SIG-M5 treated with dmso at 0.1 percent for 504 hours (cell line): Measurements from ENCODE around the gene E2F6.

Experiments used
- DNase-seq: peaks from one replicate; lab custom pipeline; 2025; ENCODE audit not compliant: unreplicated experiment; lab: John Stamatoyannopoulos, UW

The E2F6 gene

DNA sequence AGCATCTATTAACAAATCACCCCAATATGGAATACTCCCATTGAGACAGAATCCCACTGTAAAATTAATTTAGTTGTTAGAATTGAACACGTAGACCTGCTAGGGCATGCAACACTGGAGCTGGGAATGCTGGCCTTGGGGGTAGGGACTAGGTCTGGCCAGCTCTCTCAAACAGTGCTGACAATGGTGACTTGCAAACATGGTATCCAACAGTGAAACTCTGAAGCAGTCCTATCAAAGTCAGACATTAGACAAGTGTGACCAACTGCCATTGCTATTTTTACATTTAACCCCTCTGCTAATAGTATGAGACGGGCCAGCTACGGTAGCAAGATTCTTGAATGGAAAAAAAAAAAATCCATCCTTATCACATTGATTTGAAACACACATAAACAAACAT is 7.2 kb downstream of the E2F6 start:
- DNase-seq = no peak

DNA sequence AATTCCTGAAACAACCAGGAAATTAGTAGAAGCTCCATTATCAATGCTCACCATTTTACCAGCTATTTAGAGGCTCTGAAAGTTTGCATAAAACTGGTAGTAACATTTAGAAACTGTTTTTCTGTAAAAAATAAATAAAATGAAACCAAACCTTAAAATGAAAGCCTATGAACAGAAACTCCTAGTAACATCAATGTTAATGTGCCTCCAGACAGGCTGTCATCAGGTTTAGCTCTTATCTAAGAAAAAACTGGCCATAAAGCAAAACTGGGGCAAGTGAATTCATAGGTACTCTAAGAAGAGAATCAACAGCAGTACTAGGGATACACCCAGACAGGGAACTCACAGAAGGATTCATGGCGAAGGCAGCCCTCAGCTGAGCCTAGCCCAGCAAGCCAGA is 8.0 kb downstream of the E2F6 start:
- no peak for DNase-seq

DNA sequence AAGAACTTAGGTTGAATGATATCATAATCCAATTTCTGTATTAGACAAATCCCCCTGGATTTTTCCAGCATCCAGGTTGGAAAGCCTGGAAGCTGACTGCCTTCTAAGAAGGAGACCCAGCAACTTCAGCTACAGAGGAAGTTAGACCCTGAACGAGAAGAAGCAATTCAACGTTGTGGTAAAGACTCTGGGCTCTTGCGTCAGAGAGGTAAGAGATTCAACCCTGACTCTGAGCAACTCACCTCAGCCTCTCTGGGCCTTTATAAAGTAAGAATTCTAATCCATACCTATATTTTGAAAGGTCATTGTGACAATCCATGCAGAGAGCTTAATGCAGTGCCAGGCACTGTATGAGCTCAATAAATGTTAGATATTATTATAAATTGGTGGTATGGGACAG is 9.7 kb downstream of the E2F6 start:
- DNase-seq = peak; percentile 35

DNA sequence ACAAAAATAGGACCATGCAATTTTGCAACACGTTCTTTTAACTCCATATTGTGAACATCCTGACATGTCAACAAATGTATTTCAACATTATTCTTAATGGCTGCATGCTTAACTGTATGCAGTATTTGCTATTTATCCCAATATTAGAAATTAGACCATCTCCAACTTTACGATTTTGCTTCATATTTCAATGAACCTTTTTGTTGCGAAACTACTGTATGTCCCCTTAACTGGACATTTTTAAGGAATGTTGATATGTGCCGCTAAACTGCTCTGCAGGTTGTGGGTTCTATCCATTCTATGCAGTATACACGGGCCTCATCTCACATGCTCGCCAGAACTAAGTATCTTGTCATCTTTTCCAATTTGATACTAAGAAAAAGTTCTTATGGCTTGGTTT is 11.1 kb downstream of the E2F6 start:
- DNase-seq = no peak

DNA sequence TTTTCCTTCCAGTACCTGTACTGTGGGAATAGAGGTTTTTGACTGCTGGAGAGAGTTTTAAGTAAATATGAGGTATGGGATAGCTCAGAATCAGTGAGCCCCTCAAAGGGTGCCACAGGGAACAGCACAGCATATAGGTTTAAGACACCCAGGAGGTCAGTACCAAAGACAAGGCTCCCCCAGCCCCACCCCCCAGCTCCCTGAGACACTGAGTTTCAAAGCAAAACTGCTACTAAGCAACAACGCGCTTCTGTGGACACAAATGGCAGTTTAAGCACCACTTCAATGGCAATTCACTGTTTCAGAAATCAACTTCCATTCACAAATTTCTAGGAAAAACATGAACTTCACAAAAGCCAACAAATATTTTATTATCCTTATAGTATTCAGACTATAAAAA is 15.2 kb downstream of the E2F6 start:
- no peak for DNase-seq

DNA sequence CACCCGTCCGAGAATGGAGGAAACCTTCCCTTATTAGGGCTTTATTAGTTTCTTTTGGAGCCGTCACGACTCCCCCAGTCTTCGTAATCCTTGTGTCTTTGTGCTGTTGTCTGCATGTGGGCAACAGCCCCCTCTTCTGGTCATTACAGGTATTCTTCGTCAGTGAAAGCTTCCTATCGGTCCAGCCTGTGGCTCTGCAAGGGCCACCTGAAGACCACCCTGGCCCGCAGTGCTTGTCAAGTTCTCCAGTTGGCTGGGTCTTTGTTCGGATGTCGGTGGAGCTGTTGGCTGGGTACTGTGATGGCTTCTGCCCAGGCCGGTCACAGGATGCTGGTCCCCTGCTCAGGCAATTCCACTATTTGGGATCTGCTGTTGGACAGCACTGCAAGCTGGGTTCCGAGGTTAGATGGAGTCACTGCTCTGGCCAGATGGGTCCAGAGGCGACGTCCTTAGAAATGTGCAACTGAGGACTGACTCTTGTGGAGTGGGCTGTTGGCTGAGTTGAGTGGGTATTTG is 19.2 kb downstream of the E2F6 start:
- DNase-seq = no peak

DNA sequence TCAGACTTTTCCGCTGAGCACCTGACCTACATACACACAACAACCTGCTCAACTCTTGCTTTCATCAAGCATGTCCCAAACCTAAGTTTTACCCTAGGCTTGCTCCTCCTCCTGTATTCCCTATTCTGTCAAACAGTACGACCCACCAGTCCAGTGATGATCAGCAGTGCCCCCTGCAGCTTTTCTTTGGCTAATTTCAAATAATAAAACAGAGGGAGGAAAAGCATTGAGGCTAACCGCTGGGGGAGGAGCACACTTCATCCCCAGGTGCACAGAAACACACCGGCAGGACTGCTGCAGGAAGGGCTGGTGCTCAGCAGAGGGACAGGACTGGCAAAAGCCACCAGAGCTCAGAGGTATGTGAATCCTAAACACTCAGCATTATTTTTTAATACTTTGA is 21.2 kb downstream of the E2F6 start:
- DNase-seq = no peak

DNA sequence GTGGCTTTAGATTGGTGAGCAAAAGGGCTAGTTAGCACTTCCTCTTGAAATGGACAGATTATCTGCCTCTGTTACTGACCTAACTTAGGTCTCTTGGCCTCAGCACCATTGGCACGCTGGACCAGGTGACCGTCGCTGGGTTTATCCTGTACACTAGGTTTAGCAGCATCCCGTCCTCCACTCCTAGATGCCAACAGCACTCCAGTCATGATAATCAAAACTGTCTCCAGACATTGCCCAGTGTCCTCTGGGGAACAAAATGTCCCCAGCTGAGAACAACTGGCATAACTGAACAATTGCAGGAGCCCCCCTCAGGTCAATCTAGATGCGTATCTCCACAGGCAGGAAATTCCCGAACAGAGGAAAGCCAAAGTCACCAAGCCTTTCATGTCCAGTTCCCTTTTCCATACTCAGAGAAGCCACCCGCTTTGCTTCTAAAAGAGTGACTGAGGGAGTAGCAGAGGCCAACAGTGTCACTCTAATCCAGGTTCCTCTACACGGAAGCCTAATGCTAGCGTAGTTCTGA is 27.3 kb downstream of the E2F6 start:
- no peak for DNase-seq

DNA sequence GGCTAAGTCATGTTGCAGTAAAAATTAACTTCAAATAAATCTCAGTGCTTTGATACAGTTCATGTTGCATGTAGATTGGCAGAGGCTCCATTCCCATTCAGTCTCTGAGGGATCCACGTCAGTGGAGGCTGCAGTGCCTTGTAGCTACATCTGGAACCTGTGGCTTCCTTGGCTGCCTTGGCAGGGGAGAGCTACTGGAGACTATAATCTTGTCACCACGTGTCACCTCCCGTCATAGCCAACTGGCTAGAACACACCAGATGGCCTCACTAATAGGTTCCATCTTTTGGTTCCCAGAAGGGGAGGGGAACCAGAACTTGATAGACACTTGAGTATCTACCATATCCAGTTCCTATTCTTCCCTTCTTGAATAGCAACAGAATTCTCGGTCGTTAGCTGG is 28.4 kb downstream of the E2F6 start:
- DNase-seq = no peak

DNA sequence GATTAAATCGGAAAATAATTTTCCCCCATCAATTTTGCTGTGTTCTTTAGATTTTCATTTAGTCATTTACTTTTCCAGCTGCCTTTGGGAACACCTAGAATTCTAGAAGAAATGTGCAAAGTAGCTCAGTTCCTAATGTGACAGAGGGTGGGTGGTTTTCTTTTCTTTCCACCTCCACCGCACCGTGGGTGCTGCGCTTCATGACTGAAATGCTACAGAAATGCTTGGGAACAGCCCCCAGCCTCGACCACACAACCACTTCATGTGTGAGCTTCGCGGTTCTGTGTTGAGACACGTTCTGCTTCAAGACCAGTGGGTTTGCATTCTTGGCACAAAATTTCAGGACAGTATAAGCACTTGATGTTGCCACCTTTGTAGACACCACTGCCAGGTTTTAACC is 30.9 kb downstream of the E2F6 start:
- DNase-seq = no peak

DNA sequence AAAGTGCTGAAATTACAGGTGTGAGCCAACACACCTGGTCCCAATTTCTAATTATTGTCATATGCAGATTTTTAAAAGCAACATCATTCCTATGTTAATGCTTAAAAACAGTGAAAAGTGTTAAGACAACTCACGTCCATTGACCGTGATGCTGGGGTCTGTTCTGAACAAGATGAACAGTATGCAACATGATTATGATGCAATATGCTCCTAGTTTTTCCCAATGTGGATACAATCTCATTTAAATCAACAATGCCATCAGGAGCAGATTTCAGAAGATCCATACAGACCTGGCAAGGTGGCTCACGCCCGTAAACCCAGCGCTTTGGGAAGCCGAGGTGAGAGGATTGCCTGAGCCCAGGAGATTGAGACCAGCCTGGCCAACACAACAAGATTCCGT is 31.5 kb downstream of the E2F6 start:
- DNase-seq = no peak

DNA sequence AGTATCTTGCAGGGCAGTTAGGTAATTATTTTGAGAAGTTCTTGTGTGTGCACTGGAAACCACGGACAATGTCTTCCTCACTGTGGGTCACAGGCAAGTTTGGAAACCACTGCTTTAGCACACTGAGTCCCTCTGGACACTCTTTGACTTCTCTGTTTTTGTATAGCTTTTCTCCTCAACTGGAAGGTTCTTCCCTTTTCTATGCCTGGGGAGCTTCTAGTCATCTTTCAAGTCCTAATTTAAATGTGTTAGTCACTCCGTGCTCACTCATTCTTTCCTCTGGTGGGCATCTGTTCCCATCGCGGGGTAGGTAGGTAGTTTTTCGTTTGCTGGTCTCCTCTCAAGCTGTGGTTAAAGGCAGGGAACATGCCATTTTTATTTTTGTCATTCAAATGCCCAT is 32.1 kb downstream of the E2F6 start:
- no peak for DNase-seq

DNA sequence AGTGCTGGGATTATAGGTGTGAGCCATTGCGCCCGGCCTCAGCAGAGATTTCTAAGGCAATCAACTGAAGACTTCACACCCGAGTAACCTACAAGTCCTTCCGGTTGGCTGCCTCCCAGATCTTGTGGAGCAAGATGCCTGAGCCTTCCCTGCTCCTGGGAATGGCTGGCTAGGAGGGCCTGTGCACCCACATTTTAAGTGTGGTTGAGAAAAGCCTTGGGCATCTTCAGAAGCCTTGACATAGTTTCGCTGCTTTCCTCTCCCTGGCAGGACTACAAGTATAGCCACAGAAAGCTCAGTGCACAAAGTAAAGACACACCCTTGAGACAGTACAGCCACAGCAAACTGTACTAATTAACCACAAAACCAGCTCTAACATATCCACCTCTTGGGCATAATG is 35.2 kb downstream of the E2F6 start:
- no peak for DNase-seq

DNA sequence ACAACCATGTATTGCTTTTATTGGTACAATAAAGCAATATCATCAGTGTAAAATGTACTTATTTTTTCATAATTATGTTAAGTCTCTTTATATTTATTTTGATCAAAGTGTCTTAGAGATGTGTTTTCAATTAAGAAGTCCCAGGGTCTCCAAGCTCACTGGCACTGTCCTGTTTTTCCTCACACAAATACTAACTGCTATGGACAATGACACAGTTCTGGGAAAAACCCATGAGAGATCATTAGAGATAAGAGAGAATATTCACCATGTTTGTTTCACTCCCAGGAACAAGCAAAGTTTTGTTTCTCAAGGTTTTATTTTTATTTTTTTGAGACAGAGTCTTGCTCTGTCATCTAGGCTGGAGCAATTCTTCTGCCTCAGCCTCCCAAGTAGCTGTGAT is 38.7 kb downstream of the E2F6 start:
- no peak for DNase-seq

DNA sequence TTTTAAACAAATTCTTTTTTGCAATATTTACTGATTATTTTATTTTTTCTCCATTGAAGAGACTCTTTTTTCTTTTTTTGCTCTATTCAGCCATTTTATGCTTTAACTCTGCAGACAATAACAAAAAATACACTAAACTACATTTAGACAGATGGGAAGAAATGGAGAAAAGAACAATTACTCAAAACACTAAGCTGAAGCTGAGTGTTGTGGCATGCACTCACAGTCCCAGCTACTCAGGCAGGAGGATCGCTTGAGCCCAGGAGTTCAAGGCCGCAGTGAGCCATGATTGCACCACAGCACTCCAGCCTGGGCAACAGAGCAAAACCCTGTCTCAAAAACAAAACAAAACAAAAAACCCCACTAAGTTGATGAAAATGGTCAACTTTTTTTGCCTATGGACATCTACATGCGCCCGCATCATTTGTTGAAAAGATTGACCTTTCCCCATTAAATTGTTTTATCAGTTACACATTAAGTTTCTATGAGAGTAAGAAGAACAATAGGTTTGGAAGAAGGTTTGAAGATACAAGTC is 43.0 kb downstream of the E2F6 start:
- no peak for DNase-seq

DNA sequence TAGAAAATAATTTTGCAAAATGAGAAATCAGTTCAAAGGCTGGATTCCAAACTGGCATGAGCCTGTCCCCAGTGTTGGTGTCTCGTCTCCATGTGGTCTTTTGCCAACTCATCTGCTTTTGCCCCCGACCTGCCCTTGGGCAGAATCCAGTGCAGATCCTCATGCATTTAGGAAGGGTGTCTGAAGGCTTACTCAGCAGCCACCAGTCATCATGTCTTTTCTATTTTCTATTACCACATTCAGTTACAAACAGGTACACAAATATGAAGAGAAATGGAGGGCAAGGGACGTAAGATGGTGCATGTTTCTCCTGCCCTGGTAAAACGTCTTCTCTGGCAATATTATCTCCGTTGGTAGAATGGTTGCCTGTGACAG is 43.5 kb downstream of the E2F6 start:
- DNase-seq = no peak

DNA sequence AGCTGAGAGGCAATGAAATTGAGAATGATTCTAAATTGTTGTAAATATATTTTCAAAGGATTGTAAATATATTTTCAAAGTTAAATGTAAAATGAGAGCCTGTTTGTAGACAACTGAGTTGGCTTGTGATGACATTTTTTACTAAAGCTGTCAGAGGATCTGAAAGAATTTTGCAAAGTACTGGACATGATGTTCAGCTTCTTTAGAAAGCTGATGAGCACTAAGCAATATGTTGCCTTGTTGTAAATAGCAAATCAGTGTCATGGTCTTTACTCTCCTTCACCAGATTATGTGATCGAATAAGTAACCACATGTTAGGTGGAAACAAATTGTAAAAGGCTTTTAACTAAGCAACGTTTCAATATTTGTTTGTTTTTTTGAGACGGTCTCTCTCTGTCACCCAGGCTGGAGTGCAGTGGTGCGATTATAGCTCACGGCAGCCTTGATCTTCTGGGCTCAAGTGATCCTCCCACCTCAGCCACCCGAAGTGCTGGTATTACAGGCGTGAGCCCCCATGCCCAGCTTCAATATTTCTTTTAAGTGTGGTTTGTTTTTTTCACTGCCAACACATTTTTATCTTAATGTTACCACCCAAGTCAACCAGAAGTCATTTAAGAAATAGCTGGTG is 44.0 kb downstream of the E2F6 start:
- DNase-seq = no peak

DNA sequence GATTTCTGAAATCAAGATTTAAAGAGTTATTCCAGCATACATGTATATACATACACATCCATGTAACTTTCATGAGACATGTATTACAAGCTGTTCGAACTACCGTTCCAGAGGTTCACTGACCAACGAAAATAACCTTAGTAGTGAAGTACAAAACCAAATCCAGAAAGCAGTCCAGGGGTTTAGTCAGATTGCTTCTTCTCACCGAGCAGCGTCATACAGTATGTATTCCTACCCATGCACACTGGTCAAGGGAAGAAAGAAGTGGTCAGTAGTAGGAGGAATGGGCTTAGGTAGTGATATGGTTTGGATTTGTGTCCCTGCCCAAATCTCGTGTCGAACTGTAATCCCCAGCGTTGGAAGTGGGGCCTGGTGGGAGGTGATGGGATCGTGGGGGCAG is 45.3 kb downstream of the E2F6 start:
- no peak for DNase-seq

DNA sequence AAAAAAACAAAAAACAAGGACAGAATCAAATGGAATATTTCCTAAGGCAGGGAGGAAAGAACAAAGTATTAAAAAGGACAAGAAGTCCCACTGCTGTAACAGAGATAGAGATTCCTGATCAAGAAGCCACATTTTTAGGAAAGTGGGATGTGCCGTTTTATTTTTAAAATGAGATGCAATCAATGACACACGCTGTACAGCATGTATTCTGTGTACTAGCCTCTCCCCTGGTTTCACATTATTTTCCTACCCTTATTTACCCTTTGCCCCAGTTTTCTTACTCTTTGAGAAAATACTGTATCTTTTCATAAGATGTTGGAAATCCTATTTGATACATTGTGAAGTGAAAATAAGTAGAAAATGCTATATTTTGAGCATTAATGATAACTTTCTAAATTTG is 45.8 kb downstream of the E2F6 start:
- no peak for DNase-seq

DNA sequence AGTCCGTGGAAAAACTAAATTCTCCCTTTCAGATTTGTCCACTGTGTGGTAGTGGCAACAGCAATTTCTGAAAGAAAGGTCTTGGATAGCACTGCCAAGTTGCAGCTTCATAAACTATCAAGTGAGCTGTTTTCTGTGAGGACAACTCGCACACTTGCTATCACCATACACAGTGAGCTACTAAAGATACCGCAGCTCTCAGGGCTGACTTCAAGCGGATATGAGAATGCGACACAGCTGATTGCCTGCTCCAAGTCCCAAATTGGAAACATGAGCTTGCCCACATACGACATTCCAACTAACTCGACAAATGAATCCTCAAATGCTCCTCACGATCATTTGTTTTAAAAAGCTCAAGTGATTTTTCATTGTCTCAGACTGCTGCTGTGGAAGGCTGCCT is 46.2 kb downstream of the E2F6 start:
- DNase-seq = no peak

DNA sequence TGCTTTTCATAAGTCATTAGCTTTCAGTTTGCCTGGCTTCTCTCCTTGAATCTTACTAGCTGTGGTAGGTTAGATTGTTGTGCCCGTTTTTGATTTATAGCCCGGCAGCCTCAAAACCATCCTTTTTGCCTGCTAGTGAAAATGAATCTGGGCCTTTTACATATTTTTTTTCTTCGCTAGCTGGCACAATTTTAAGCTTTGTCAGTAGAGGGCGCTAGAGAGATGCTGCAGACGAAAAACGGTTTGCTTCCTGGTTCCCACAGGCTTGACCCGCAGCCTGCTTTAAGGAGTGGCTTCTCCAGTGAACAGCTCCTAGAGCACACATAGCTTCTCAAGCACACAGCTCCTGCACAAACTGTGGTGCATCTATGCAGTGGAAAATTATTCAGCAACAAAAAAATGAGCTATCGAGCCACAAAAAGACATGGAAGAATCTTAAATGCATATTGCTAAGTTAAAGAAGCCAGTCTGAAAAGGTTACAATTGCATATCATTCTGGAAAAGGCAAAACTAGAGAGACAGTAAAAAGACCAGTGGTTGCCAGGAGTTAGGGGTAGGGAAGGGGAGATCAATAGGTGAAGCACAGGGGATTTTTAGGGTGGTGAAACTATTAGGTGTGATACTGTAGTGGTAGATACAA is 47.9 kb downstream of the E2F6 start:
- peak; percentile 53 for DNase-seq

DNA sequence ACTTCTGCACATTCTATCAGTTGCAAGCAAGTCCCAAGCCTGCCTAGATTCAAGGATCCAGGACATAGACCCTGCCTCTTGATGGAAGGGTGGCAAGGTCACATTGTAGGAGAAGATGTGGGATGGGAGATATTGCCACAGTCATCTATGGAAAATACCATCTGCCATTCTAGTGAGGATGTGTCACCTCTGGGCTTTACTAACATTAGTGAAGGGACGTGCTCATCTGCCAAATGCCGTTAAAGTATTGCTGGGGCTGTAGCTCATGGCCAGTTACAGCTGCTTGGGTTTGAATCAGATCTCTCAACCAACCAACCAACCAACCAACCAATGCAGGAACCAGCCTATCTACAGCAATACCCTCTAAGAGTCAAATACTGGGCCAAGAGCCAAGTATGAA is 49.0 kb downstream of the E2F6 start:
- DNase-seq = no peak

DNA sequence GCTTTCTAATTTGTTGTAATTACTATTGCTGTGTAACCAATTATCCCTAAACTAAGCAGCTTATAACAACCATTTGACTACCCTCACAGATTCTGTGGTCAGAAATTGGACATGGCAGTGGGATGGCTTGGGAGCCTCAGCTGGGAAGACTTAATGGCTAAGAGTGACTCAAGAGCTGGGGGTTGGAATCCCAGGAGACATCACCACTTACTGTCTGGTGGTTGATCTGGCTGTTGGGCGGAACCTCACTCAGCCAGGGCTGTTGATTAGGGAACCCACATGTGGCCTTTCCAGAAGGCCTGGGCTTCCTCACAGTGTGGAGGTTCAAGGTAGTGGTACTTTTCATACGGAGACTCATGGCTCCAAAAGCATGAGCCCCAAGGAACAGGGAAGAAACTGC is 49.8 kb downstream of the E2F6 start:
- DNase-seq = no peak
